Measurements from ENCODE around the gene SPATA31A5. TPM values are rescaled to one million over a fixed set of nuclear protein-coding genes. Genes with fewer than 3 reads are reported as not detected.
"Not testable (repeated sequence)": the region's sequence is repeated elsewhere in the genome, so short reads cannot be mapped to it uniquely, and the experiment has no call there.

Gene SPATA31A5
- total RNA-seq, result not detected

- DNase-seq; H3K9me3 Mint-ChIP-seq; POLR2A ChIA-PET; H3K27me3 Mint-ChIP-seq; ATAC-seq (ENCODE audit: low read depth); H3K4me3 Mint-ChIP-seq; H3K4me1 Mint-ChIP-seq; H3K36me3 Mint-ChIP-seq; H3K27ac Mint-ChIP-seq: not testable (repeated sequence)
Measured at GRCh38 chr9:60914107-60914506, at the start of gene SPATA31A5. TSS of gene SPATA31A5 (plus strand) at chr9:60914407. CDS start at chr9:60914436, 29 bp downstream.

DNA sequence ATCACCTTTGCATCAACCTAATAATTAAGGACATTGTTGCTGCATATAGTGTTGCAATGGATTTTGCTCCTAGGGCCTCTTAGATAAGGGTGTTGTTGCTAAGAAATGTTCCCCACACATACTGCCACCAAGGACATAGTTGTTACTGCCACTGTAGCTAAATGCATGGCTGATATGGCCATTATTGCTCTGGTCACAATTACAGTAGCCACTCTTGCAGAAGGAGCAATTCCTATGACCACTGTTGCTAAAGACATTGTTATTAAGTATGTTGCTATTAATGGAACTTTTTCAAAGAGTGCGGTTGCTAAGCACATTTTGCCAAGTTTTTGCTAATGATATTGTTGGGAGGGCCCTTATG, 48.8 kb downstream of the SPATA31A5 start:
- H3K27me3 Mint-ChIP-seq; H3K4me3 Mint-ChIP-seq; ATAC-seq (ENCODE audit: low read depth); DNase-seq; H3K9me3 Mint-ChIP-seq; H3K36me3 Mint-ChIP-seq; H3K4me1 Mint-ChIP-seq; POLR2A ChIA-PET; H3K27ac Mint-ChIP-seq: not testable (repeated sequence)

- POLR2A ChIA-PET; ATAC-seq (ENCODE audit: low read depth); H3K9me3 Mint-ChIP-seq; H3K4me3 Mint-ChIP-seq; H3K27me3 Mint-ChIP-seq; H3K36me3 Mint-ChIP-seq; DNase-seq; H3K4me1 Mint-ChIP-seq; H3K27ac Mint-ChIP-seq: not testable (repeated sequence)
Measured at GRCh38 chr9:60966382-60966781, 52.2 kb downstream of the SPATA31A5 start.

All from activated naive CD8-positive, alpha-beta T cell treated with anti-CD3 and anti-CD28 coated beads, Interleukin-2, amount 10 ng/mL, durations not matched to agents 7 days and 5 days (primary cell).